Prostate gland (tissue), 2 donors: ENCODE measurements around the gene RPS6KA2.

Experiments used
- CTCF ChIP-seq, 4 experiments: fragments of 200-600 bp in 2 of 4; fragments of 450-650 bp in 2 of 4; sonication (generic) in 2 of 4; IDR thresholded peaks; 1 replicate in 3 of 4; 2 replicates in 1 of 4; pipeline ENCODE4 v1.5.1; 2016 to 2019; ENCODE audit warnings: antibody characterized with exemption in 4 of 4, mild to moderate bottlenecking in 2 of 4, moderate library complexity in 2 of 4
- POLR2A ChIP-seq: fragments of 450-650 bp; IDR thresholded peaks from one replicate; pipeline ENCODE4 v1.6.1; 2016; ENCODE audit warnings: antibody characterized with exemption, mild to moderate bottlenecking

GRCh38 chr6:166592821-166593220 lies 34.2 kb downstream of the RPS6KA2 start:
- TF ChIP-seq CTCF (IDR thresholded peaks at IDR 0.05) (no peak), POLR2A (no peak)
